Ovary (tissue), 9 donors: ENCODE data around the gene RPS13. TPM values are rescaled to one million over a fixed set of nuclear protein-coding genes. Genes with fewer than 3 reads are reported as not detected.
A peak's percentile ranks its signal among the peaks of the same experiment; 100 is the strongest.
"Not testable (repeated sequence)": the region's sequence is repeated elsewhere in the genome, so short reads cannot be mapped to it uniquely, and the experiment has no call there.

ENCODE experiments used
- DNase-seq, 5 donors: peaks; one replicate each; pipeline ENCODE4 v3.0.0-alpha.2; 2019 to 2020
- H3K27ac ChIP-seq, 2 donors: fragments of 200-600 bp; one replicate each; pipeline versions ENCODE4 v1.5.1 to v1.8.0; 2019 to 2022
- H3K27me3 ChIP-seq: fragments of 200-600 bp; one replicate; pipeline ENCODE4 v1.8.0; 2022
- H3K36me3 ChIP-seq: fragments of 200-600 bp; sonication (generic); one replicate; pipeline ENCODE4 v1.5.1; 2019
- H3K4me1 ChIP-seq: one replicate; pipeline ENCODE4 v1.8.1; 2013; ENCODE audit warnings: mild to moderate bottlenecking, moderate library complexity; ENCODE audit not compliant: insufficient read depth
- H3K4me3 ChIP-seq: fragments of 200-600 bp; sonication (generic); one replicate; pipeline ENCODE4 v1.5.1; 2017
- H3K9me3 ChIP-seq, 2 donors: fragments of 200-600 bp in 1 of 2; sonication (generic) in 1 of 2; one replicate each; pipeline versions ENCODE4 v1.5.1 to v1.8.1; 2013 to 2019; ENCODE audit warnings: mild to moderate bottlenecking in 1 of 2, moderate library complexity in 1 of 2
- EP300 ChIP-seq: sonication (generic); formaldehyde crosslinking; IDR thresholded peaks from one replicate; pipeline ENCODE4 v1.6.1; 2017; ENCODE audit warnings: antibody characterized with exemption
- POLR2A ChIP-seq: fragments of 450-650 bp; IDR thresholded peaks from one replicate; pipeline ENCODE4 v1.6.1; 2017; ENCODE audit warnings: antibody characterized with exemption, mild to moderate bottlenecking, moderate library complexity
- WGBS, 3 donors: extraction: QIAGEN DNeasy Blood & Tissue Kit in 1 of 3; methylation state at CpG; one replicate each; pipeline versions ENCODE4 v1.1.5 to v1.1.7; 2013 to 2017; 5-methylcytosine and 5-hydroxymethylcytosine counted together
- intact Hi-C, 4 donors: fragments of 100-400 bp; cut with DNase I; formaldehyde crosslinking; loops; one replicate each; pipeline versions ENCODE4 v1.11.0 to v1.15.1; 2022 to 2023
- polyA plus RNA-seq, 2 donors: library from polyadenylated mRNA; stranded (reverse); fragments of 200-250 nt in 1 of 2; fragments of 350-450 nt in 1 of 2; fragmentation: Illumina TruSeq in 1 of 2; extraction: RNeasy Lipid Tissue Mini Kit (QIAGEN cat#74804) in 1 of 2; gene quantifications; one replicate each; pipeline ENCODE4 v1.2.3, GENCODE V29; 2013 to 2014
- total RNA-seq, 7 donors: library from RNA; depleted of rRNA in 2 of 7; stranded (reverse); fragments of >200 nt in 2 of 7; fragmentation: NEBNext Ultra II Directional in 3 of 7; extraction: Animal tissue kit (Norgen Biotek cat#: 25700) in 3 of 7; gene quantifications; one replicate each; pipeline versions ENCODE4 v1.1.0 to v1.2.4, GENCODE V29; 2016 to 2023
- TF ChIP-seq, protein P1 (sequence below), 3 donors: fragments of 450-650 bp in 2 of 3; fragments of 200-600 bp in 1 of 3; IDR thresholded peaks; one replicate each; pipeline versions ENCODE4 v1.5.1 to v1.8.0; 2016 to 2022; ENCODE audit warnings: antibody characterized with exemption in 3 of 3, mild to moderate bottlenecking in 1 of 3
- donor health status: DM: no; HTN: no; CAD: no; lungs with moderate emphysema.
- donor health status: DM: no; HTN: no; CAD: no.
- donor health status: Bipolar disorder and iron deficiency.
- donor health status: DM: yes; HTN: yes; CAD: no.
- donor health status: DM: no; HTN: no; CAD: no.
- donor health status: DM: yes; HTN: yes; CAD: no.

Gene RPS13
- total and polyA plus RNA-seq, 9 donors = 1,394 to 4,750 (median 2,318) TPM

DNA sequence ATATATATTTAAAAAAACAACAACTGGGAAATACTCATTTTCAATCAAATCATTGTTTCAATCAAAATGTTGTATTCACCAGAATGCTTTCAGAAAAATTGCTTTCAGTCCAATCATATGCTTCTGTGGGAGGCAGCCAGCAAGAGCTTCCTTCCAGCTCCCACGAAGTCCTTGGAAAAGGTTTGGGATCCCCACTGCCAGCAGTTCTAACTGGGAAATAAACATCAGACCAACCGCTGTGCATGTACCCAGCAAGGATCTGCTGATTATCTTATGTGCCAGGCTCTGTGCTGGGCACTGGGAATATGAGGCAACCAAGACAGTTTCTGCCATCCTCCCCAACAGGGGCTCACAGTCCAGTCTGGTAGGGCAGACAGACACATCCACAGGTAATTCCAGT is 10.8 kb downstream of the RPS13 start:
- H3K27ac ChIP-seq = no peak overlapping the region
- no peaks in the 10 kb centered on the region for H3K4me1 ChIP-seq
- no peaks in the 10 kb centered on the region for H3K9me3 ChIP-seq
- no peaks in the 10 kb centered on the region for H3K27me3 ChIP-seq
- 5 to 12% (median 6%) methylated on average over 2 of the region's 2 CpGs for WGBS, 3 donors
- no peak for DNase-seq
- no peaks in the 10 kb centered on the region for H3K36me3 ChIP-seq
- intact Hi-C loops = loop anchor here in 1 of 4 donors (10.0 kb wide), 2 partner anchors 52 to 122 kb away; partner anchors contain the start of gene PLEKHA7
- TF ChIP-seq POLR2A (no peak), EP300 (no peak)
- TF ChIP-seq, protein P1, sequence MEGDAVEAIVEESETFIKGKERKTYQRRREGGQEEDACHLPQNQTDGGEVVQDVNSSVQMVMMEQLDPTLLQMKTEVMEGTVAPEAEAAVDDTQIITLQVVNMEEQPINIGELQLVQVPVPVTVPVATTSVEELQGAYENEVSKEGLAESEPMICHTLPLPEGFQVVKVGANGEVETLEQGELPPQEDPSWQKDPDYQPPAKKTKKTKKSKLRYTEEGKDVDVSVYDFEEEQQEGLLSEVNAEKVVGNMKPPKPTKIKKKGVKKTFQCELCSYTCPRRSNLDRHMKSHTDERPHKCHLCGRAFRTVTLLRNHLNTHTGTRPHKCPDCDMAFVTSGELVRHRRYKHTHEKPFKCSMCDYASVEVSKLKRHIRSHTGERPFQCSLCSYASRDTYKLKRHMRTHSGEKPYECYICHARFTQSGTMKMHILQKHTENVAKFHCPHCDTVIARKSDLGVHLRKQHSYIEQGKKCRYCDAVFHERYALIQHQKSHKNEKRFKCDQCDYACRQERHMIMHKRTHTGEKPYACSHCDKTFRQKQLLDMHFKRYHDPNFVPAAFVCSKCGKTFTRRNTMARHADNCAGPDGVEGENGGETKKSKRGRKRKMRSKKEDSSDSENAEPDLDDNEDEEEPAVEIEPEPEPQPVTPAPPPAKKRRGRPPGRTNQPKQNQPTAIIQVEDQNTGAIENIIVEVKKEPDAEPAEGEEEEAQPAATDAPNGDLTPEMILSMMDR (IDR thresholded peaks at IDR 0.05) = no peak
- H3K4me3 ChIP-seq = no peak overlapping the region

DNA sequence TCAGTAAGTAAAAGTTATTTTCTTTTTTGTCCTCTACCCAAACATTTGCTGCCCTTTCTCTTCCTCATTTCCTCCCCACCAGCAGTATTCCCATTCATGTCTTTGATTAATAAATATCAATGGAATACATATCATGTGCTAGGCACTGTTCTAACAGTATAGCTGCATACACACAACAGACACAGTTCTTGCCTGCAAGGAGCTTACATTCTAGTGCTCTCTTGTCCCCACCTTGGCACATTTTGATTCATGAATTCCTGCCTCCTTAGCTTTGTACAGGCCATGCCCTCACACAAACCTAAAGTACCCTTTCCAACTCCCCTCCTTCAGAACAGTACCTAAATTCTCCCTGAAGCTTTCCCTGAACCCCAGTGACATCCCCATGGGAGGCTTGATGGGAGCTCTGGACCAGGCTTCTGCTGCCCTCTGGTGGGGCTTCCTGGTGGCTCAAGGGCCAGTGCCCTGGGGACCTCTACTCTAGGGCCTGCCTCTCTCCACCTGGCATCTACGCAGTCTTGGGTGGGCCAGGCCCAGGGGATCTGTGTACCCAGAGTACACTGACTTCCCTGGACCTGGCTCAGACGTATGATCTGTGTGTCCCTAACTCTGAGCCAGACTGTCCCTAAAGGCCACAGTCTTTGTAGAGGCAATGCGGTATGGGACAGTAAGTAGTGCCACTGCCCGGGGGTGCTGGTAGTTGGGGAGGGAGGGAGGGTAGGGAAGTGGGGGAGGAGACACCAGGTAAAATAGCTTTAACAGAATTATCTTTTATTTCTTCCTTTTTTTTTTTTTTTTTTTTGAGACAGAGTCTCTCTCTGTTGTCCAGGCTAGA is 14.1 kb downstream of the RPS13 start:
- TF ChIP-seq, protein P1 (IDR thresholded peaks at IDR 0.05) = peak in 2 of 3 donors; percentile 39 to 40
- TF ChIP-seq POLR2A (no peak), EP300 (no peak)
- Histone ChIP-seq H3K36me3 (no peaks in the 10 kb centered on the region), H3K27ac (no peak overlapping the region), H3K27me3 (no peaks in the 10 kb centered on the region), H3K9me3 (no peaks in the 10 kb centered on the region), H3K4me3 (no peak overlapping the region), H3K4me1 (no peaks in the 10 kb centered on the region)
- intact Hi-C loops = loop anchor here in 2 of 4 donors (5.0 to 10.0 kb wide), 4 partner anchors 49 to 246 kb away; partner anchors contain the start of gene PLEKHA7 (in 1 of the 2)
- peak; percentile 35 to 70 (median 63) for DNase-seq
- 74 to 77% (median 75%) methylated on average over 4 of the region's 4 CpGs for WGBS, 3 donors

DNA sequence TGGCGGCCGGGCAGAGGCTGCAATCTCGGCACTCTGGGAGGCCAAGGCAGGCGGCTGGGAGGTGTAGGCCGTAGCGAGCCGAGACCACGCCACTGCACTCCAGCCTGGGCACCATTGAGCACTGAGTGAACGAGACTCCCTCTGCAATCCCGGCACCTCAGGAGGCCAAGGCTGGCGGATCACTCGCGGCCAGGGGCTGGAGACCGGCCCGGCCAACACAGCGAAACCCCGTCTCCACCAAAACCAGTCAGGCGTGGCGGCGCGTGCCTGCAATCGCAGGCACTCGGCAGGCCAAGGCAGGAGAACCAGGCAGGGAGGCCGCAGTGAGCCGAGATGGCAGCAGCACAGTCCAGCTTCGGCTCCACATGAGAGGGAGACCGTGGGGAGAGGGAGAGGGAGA is 26.3 kb downstream of the RPS13 start:
- H3K9me3 ChIP-seq, H3K36me3 ChIP-seq, DNase-seq, H3K27me3 ChIP-seq, intact Hi-C loops, H3K4me3 ChIP-seq, H3K27ac ChIP-seq, H3K4me1 ChIP-seq: not testable (repeated sequence)
- 96 to 99% (median 97%) methylated on average over 23 to 25 of the region's 27 CpGs for WGBS, 3 donors

DNA sequence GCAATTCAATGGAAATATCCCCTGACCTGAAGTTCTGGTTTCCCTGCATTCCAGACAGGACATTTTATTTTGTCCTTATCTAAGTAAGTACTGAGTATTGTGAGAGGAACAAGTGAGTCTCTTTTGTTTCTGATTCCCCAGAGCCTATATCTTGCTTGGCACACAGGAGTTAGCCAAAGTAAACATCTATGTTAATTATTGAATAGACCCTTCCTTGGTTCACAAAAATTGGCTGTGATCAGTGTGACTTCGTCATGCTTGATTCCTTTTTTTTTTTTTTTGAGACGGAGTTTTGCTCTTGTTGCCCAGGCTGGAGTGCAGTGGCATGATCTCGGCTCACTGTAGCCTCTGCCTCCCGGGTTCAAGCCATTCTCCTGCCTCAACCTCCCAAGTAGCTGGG is 29.0 kb downstream of the RPS13 start:
- 83 to 92% (median 88%) methylated on average over 4 of the region's 4 CpGs for WGBS, 3 donors

DNA sequence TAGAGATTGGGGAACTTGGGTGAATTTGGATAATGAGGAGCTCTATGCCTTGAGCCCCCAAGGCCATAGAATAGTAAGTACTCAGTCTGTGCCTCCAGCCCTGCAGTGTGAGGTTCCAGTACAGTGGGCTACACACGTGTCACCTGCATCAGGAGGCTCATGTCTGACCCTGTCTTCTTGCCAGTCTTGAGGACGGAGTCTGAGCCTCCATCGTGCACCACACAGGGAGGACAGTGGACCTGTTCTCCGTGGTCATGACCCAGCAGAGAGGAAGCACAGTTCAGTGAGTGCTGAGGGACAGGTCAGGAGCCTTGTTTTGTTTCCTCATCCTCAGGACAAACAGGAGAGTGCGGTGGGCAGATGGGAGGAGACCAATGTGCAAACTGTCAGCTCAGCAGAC is 30.8 kb downstream of the RPS13 start:
- DNase-seq = no peak

More for the DNA sequence above, 29.0 kb downstream of the RPS13 start:
- H3K9me3 ChIP-seq, H3K36me3 ChIP-seq, H3K4me1 ChIP-seq, DNase-seq, H3K27me3 ChIP-seq, intact Hi-C loops, H3K4me3 ChIP-seq, H3K27ac ChIP-seq: not testable (repeated sequence)

More for the DNA sequence above, 30.8 kb downstream of the RPS13 start:
- Histone ChIP-seq H3K36me3 (no peaks in the 10 kb centered on the region), H3K27ac (no peak overlapping the region), H3K27me3 (no peaks in the 10 kb centered on the region), H3K4me3 (no peak overlapping the region), H3K4me1 (no peaks in the 10 kb centered on the region), H3K9me3 (no peaks in the 10 kb centered on the region)
- intact Hi-C loops = no loop called here
- TF ChIP-seq POLR2A = no peak
- TF ChIP-seq, protein P1 (IDR thresholded peaks at IDR 0.05) = no peak
- TF ChIP-seq EP300 = no peak
- 66 to 78% (median 76%) methylated on average over 5 of the region's 5 CpGs for WGBS, 3 donors
